PC-9 (cell line): Measurements from ENCODE around the gene GABRG2. TPM values are rescaled to one million over a fixed set of nuclear protein-coding genes. Genes with fewer than 3 reads are reported as not detected.

Experiments used
- BruUV-seq: library from RNA; stranded (reverse); fragments of 400-500 nt; replicated peaks from 2 replicates; lab custom pipeline; 2021; lab: Mats Ljungman, UMichigan
- CTCF ChIA-PET: fragments of 300-600 bp; sonication (Branson Sonifier 250); formaldehyde crosslinking; loops from one replicate; lab custom pipeline; 2022; ENCODE audit warnings: antibody characterized with exemption; lab: Charles Lee
- POLR2A ChIA-PET: fragments of 300-600 bp; sonication (Branson Sonifier 250); formaldehyde crosslinking; loops from one replicate; lab custom pipeline; 2022; ENCODE audit warnings: antibody characterized with exemption; ENCODE audit not compliant: unreplicated experiment; lab: Charles Lee
- DNase-seq, 2 experiments: peaks; one replicate each; pipeline versions ENCODE4 v3.0.0 to v3.0.0-alpha.2; 2015 to 2022; ENCODE audit warnings: mixed read lengths in 1 of 2
- H2AFZ ChIP-seq: fragments of 200-600 bp; sonication (generic); 2 replicates; pipeline ENCODE4 v1.8.1; 2017; ENCODE audit warnings: antibody characterized with exemption
- H3F3A ChIP-seq: fragments of 200-600 bp; sonication (generic); 2 replicates; pipeline ENCODE4 v1.8.1; 2017; ENCODE audit warnings: antibody characterized with exemption, mild to moderate bottlenecking, low read depth; ENCODE audit not compliant: insufficient read depth
- H3K27ac ChIP-seq: fragments of 200-600 bp; sonication (generic); 2 replicates; pipeline ENCODE4 v1.6.1; 2016; ENCODE audit warnings: mixed run types
- H3K27me3 ChIP-seq: fragments of 200-600 bp; sonication (generic); 2 replicates; pipeline ENCODE4 v1.6.1; 2016; ENCODE audit warnings: low read depth, mixed run types; ENCODE audit not compliant: insufficient read depth
- H3K36me3 ChIP-seq: fragments of 200-600 bp; sonication (generic); 2 replicates; pipeline ENCODE4 v1.6.1; 2016; ENCODE audit warnings: low read depth, mixed run types
- H3K4me1 ChIP-seq: fragments of 200-600 bp; sonication (generic); replicated peaks from 2 replicates; pipeline ENCODE4 v1.6.1; 2016; ENCODE audit warnings: mixed run types; ENCODE audit not compliant: insufficient read depth
- H3K4me2 ChIP-seq: fragments of 200-600 bp; sonication (generic); 2 replicates; pipeline ENCODE4 v1.6.1; 2017; ENCODE audit warnings: mixed run types
- H3K4me3 ChIP-seq: fragments of 200-600 bp; sonication (generic); 2 replicates; pipeline ENCODE4 v1.6.1; 2016; ENCODE audit warnings: mixed run types
- H3K79me2 ChIP-seq: fragments of 200-600 bp; sonication (generic); 2 replicates; pipeline ENCODE4 v1.6.1; 2017; ENCODE audit warnings: low read depth, mixed run types
- H3K9me2 ChIP-seq: fragments of 200-600 bp; sonication (generic); 2 replicates; pipeline ENCODE4 v1.8.1; 2017; ENCODE audit warnings: mild to moderate bottlenecking; ENCODE audit not compliant: insufficient read depth
- H3K9me3 ChIP-seq: fragments of 200-600 bp; sonication (generic); 2 replicates; pipeline ENCODE4 v1.8.1; 2016; ENCODE audit warnings: low read depth; ENCODE audit not compliant: insufficient read depth
- H4K20me1 ChIP-seq: fragments of 200-600 bp; sonication (generic); 2 replicates; pipeline ENCODE4 v1.8.1; 2017; ENCODE audit not compliant: insufficient read depth
- EZH2 ChIP-seq: fragments of 200-600 bp; sonication (generic); IDR thresholded peaks from 2 replicates; pipeline ENCODE4 v1.8.0; 2017; ENCODE audit warnings: antibody characterized with exemption, low read depth
- intact Hi-C: fragments of 100-400 bp; cut with micrococcal nuclease; formaldehyde crosslinking; loops from one replicate; pipeline ENCODE4 v1.10.0; 2022; ENCODE audit not compliant: unreplicated experiment
- total RNA-seq: library from RNA; stranded (reverse); gene quantifications from 2 replicates; pipeline ENCODE4 v1.2.3, GENCODE V29; 2021
- TF ChIP-seq, protein P1 (sequence below): fragments of 200-600 bp; sonication (generic); conservative IDR thresholded peaks from 2 replicates; pipeline ENCODE4 v1.6.1; 2017; ENCODE audit warnings: mixed run types, antibody characterized with exemption, mild to moderate bottlenecking, moderate library complexity

The GABRG2 gene
- total RNA-seq, 1 experiment from 2014 or later = not detected

DNA sequence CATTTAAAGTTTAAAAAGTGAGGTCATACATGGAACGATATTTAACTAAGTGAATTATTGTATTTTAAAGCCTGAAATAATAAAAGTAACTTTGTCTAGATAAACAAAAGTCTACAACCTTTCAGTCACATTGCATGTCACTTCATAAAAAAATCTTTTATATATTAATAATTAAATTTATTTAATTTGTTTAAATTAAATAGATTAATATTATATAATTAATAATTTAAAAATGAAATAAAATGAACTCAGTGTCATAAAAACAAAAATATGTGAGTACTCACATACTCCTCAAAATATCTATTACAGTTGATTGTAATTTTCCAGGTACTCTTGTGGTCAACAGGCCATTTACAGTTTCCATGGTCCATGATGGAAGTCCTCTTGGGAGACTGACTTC, 11.2 kb downstream of the GABRG2 start:
- Histone ChIP-seq H3K4me2 (no peak overlapping the region), H4K20me1 (no peaks in the 10 kb centered on the region), H3K36me3 (no peaks in the 10 kb centered on the region), H3K4me1 (no peaks in the 10 kb centered on the region), H3K4me3 (no peak overlapping the region), H3K27ac (no peak overlapping the region), H3F3A (no peaks in the 10 kb centered on the region), H3K9me2 (no peaks in the 10 kb centered on the region; the same call in 1 of the 2 replicates), H3K79me2 (no peaks in the 10 kb centered on the region), H2AFZ (no peak overlapping the region), H3K9me3 (no peaks in the 10 kb centered on the region), H3K27me3 (no peaks in the 10 kb centered on the region)
- no TSS peak for BruUV-seq
- intact Hi-C loops = no loop called here
- TF ChIP-seq, protein P1, sequence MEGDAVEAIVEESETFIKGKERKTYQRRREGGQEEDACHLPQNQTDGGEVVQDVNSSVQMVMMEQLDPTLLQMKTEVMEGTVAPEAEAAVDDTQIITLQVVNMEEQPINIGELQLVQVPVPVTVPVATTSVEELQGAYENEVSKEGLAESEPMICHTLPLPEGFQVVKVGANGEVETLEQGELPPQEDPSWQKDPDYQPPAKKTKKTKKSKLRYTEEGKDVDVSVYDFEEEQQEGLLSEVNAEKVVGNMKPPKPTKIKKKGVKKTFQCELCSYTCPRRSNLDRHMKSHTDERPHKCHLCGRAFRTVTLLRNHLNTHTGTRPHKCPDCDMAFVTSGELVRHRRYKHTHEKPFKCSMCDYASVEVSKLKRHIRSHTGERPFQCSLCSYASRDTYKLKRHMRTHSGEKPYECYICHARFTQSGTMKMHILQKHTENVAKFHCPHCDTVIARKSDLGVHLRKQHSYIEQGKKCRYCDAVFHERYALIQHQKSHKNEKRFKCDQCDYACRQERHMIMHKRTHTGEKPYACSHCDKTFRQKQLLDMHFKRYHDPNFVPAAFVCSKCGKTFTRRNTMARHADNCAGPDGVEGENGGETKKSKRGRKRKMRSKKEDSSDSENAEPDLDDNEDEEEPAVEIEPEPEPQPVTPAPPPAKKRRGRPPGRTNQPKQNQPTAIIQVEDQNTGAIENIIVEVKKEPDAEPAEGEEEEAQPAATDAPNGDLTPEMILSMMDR = no peak
- TF ChIP-seq EZH2 = no peak
- ChIA-PET POLR2A (no interaction called here), CTCF (no interaction called here)
- DNase-seq = no peak

DNA sequence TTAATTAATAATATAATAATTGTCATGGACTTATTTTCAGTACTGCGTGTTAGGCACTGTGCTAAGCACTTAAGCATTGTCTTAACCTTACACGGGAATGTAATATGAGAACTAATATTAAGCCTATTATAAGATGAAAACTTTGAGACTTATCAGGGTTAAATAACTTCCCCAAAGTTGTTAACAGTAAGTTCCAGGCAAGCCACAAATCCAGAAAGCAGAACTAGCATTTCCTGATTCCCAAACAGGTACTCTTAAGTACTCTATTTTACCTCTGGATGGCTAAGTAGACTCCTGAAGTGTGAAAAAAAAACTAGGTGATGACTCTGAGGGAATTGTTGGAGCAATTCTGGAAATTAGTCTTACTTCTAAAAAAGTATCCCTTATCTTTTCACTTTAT, 23.8 kb downstream of the GABRG2 start:
- Histone ChIP-seq H3K4me2 (no peak overlapping the region), H2AFZ (no peak overlapping the region), H3K36me3 (no peaks in the 10 kb centered on the region), H3F3A (no peaks in the 10 kb centered on the region), H3K27ac (no peak overlapping the region), H3K9me3 (no peaks in the 10 kb centered on the region), H3K4me3 (no peak overlapping the region), H3K27me3 (no peaks in the 10 kb centered on the region), H4K20me1 (no peaks in the 10 kb centered on the region), H3K79me2 (no peaks in the 10 kb centered on the region), H3K4me1 (no peaks in the 10 kb centered on the region), H3K9me2 (no peaks in the 10 kb centered on the region; the same call in 1 of the 2 replicates)
- DNase-seq = no peak
- no peak for TF ChIP-seq EZH2
- TF ChIP-seq, protein P1 = no peak
- POLR2A ChIA-PET = no interaction called here
- BruUV-seq = no TSS peak
- CTCF ChIA-PET = no interaction called here
- intact Hi-C loops = no loop called here

DNA sequence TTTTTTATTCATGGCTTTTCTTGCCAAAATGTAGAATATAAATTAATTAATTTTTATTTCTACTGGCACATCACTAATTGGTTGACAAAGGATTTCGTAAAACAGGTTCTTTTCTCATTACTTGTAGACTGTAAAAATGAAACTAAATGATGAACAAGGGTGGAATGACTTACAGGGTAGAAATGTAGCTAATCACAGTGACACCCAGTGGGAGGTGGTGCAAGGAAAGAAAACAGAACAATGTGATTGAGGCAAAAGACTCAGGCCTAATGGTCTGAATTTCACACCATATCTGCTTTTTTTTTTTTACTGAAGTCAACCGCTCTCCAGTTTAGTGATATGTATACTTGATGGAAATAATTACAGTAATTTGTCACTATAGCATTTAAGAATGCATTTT, 28.9 kb downstream of the GABRG2 start:
- Histone ChIP-seq H3K4me3 (no peak overlapping the region), H3K9me3 (no peaks in the 10 kb centered on the region), H3K36me3 (no peaks in the 10 kb centered on the region), H2AFZ (no peak overlapping the region), H3K4me1 (no peaks in the 10 kb centered on the region), H3K27me3 (no peaks in the 10 kb centered on the region), H4K20me1 (no peaks in the 10 kb centered on the region), H3F3A (no peaks in the 10 kb centered on the region), H3K27ac (no peak overlapping the region), H3K9me2 (no peaks in the 10 kb centered on the region), H3K79me2 (no peaks in the 10 kb centered on the region), H3K4me2 (no peak overlapping the region)
- intact Hi-C loops = no loop called here
- ChIA-PET CTCF (no interaction called here), POLR2A (no interaction called here)
- no peak for DNase-seq
- no TSS peak for BruUV-seq
- TF ChIP-seq, protein P1 = no peak
- TF ChIP-seq EZH2 = no peak
